Natural killer cell (primary cell): ENCODE results near the gene RMI2. TPM values are rescaled to one million over a fixed set of nuclear protein-coding genes. Genes with fewer than 3 reads are reported as not detected.
"Not testable (repeated sequence)": the region's sequence is repeated elsewhere in the genome, so short reads cannot be mapped to it uniquely, and the experiment has no call there.

Experiments used
- ATAC-seq, 3 donors: fragments of 150-1000 bp in 2 of 3; fragments of 200-7000 bp in 1 of 3; cut with Tn5 transposase; 1 replicate in 1 of 3; 2 replicates in 2 of 3; pipeline ENCODE4 v1.10.0; 2021; ENCODE audit warnings: mild to moderate bottlenecking in 2 of 3, moderate library complexity in 2 of 3
- DNase-seq, 2 donors: peaks; one replicate each; pipeline versions ENCODE4 v3.0.0 to v3.0.0-alpha.2; 2013 to 2021; ENCODE audit warnings: mixed read lengths in 1 of 2
- H3K27ac ChIP-seq: one replicate; pipeline ENCODE4 v1.5.1; 2013; ENCODE audit warnings: mild to moderate bottlenecking, low read length
- H3K27me3 ChIP-seq: one replicate; pipeline ENCODE4 v1.6.1; 2013; ENCODE audit warnings: low read length; ENCODE audit not compliant: control insufficient read depth, insufficient read depth
- H3K36me3 ChIP-seq: one replicate; pipeline ENCODE4 v1.6.1; 2013; ENCODE audit warnings: low read length; ENCODE audit not compliant: control insufficient read depth, insufficient read depth
- H3K4me1 ChIP-seq: one replicate; pipeline ENCODE4 v1.6.1; 2013; ENCODE audit warnings: low read length; ENCODE audit not compliant: control insufficient read depth, insufficient read depth
- H3K4me3 ChIP-seq: one replicate; pipeline ENCODE4 v1.5.1; 2013; ENCODE audit warnings: low read length
- H3K9me3 ChIP-seq: one replicate; pipeline ENCODE4 v1.6.1; 2013; ENCODE audit warnings: low read length; ENCODE audit not compliant: control insufficient read depth, insufficient read depth
- H3K27ac Mint-ChIP-seq, 2 donors: one replicate each; pipeline ENCODE4 v1.8.0; 2022; ENCODE audit warnings: mild to moderate bottlenecking in 2 of 2, mixed read lengths in 2 of 2, moderate library complexity in 1 of 2
- H3K27me3 Mint-ChIP-seq, 2 donors: one replicate each; pipeline ENCODE4 v1.8.0; 2022; ENCODE audit warnings: low read depth in 2 of 2, mixed read lengths in 2 of 2
- H3K36me3 Mint-ChIP-seq: one replicate; pipeline ENCODE4 v1.8.0; 2022; ENCODE audit warnings: mixed read lengths
- H3K4me1 Mint-ChIP-seq, 2 donors: one replicate each; pipeline ENCODE4 v1.8.0; 2022; ENCODE audit warnings: mixed read lengths in 2 of 2
- H3K4me3 Mint-ChIP-seq: one replicate; pipeline ENCODE4 v1.8.0; 2022; ENCODE audit warnings: mild to moderate bottlenecking, moderate library complexity, mixed read lengths
- H3K9me3 Mint-ChIP-seq, 2 donors: one replicate each; pipeline ENCODE4 v1.8.0; 2022; ENCODE audit warnings: mixed read lengths in 2 of 2
- WGBS: methylation state at CpG from one replicate; pipeline ENCODE4 v1.1.7; 2013; ENCODE audit warnings: missing lambda C conversion rate; ENCODE audit not compliant: insufficient coverage; 5-methylcytosine and 5-hydroxymethylcytosine counted together
- intact Hi-C: fragments of 100-400 bp; cut with micrococcal nuclease; formaldehyde crosslinking; loops from one replicate; pipeline ENCODE4 v1.14.2; 2022
- total RNA-seq, 4 donors: library from RNA; stranded (reverse); fragments of 120-200 nt in 1 of 4; gene quantifications; one replicate each; pipeline versions ENCODE4 v1.2.3 to v1.2.4, GENCODE V29; 2013 to 2022
- TF ChIP-seq, protein P1 (sequence below): fragments of 200-600 bp; IDR thresholded peaks from one replicate; pipeline ENCODE4 v1.8.0; 2022; ENCODE audit warnings: antibody characterized with exemption

RMI2 gene
- total RNA-seq, 3 donors from 2014 or later (not counting 1 experiment from before 2014, with no cell fraction given), result 0.83 to 1.1 (median 0.93) TPM

GRCh38 chr16:11296706-11297491 lies 48.4 kb upstream of the RMI2 start:
- Histone ChIP-seq H3K27ac (no peak overlapping the region), H3K36me3 (no peaks in the 10 kb centered on the region), H3K4me3 (no peak overlapping the region), H3K4me1 (peaks cover 28% of the 10 kb centered on the region), H3K27me3 (peaks cover 21% of the 10 kb centered on the region), H3K9me3 (no peaks in the 10 kb centered on the region)
- TF ChIP-seq, protein P1, sequence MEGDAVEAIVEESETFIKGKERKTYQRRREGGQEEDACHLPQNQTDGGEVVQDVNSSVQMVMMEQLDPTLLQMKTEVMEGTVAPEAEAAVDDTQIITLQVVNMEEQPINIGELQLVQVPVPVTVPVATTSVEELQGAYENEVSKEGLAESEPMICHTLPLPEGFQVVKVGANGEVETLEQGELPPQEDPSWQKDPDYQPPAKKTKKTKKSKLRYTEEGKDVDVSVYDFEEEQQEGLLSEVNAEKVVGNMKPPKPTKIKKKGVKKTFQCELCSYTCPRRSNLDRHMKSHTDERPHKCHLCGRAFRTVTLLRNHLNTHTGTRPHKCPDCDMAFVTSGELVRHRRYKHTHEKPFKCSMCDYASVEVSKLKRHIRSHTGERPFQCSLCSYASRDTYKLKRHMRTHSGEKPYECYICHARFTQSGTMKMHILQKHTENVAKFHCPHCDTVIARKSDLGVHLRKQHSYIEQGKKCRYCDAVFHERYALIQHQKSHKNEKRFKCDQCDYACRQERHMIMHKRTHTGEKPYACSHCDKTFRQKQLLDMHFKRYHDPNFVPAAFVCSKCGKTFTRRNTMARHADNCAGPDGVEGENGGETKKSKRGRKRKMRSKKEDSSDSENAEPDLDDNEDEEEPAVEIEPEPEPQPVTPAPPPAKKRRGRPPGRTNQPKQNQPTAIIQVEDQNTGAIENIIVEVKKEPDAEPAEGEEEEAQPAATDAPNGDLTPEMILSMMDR, result no peak
- peak; percentile 3 to 12 (median 4) for ATAC-seq
- peak overlapping the region; percentile 57 for H3K4me3 Mint-ChIP-seq
- 52% methylated on average over 8 of the region's 10 CpGs for WGBS
- intact Hi-C loops, result loop anchor here (5.0 kb wide), 1 partner anchor 55 kb away; no protein-coding TSS in a partner anchor
- H3K36me3 Mint-ChIP-seq, result no peaks in the 10 kb centered on the region
- peaks cover 12 to 13% of the 10 kb centered on the region in 2 donors for H3K4me1 Mint-ChIP-seq
- H3K27me3 Mint-ChIP-seq, result peaks cover 35 to 49% of the 10 kb centered on the region in 2 donors
- DNase-seq, result peak in 1 of 2 donors; percentile 23
- peak overlapping the region in 1 of 2 donors; percentile 18 for H3K27ac Mint-ChIP-seq
- H3K9me3 Mint-ChIP-seq, result no peaks in the 10 kb centered on the region

GRCh38 chr16:11297492-11298142 lies 47.6 kb upstream of the RMI2 start:
- DNase-seq (peak; percentile 63 to 79), ATAC-seq (peak; percentile 86 to 98 (median 92))
- Histone ChIP-seq H3K27ac (no peak overlapping the region), H3K27me3 (peaks cover 21% of the 10 kb centered on the region), H3K4me1 (peaks cover 28% of the 10 kb centered on the region), H3K36me3 (no peaks in the 10 kb centered on the region), H3K4me3 (no peak overlapping the region), H3K9me3 (no peaks in the 10 kb centered on the region)
- H3K36me3 Mint-ChIP-seq, result no peaks in the 10 kb centered on the region
- WGBS, result 3% methylated on average over 19 of the region's 19 CpGs
- peaks cover 12 to 13% of the 10 kb centered on the region in 2 donors for H3K4me1 Mint-ChIP-seq
- intact Hi-C loops, result loop anchor here (5.0 kb wide), 1 partner anchor 55 kb away; no protein-coding TSS in a partner anchor
- TF ChIP-seq, protein P1, result no peak
- peak overlapping the region in 1 of 2 donors; percentile 18 for H3K27ac Mint-ChIP-seq
- no peaks in the 10 kb centered on the region for H3K9me3 Mint-ChIP-seq
- H3K27me3 Mint-ChIP-seq, result peaks cover 33 to 48% of the 10 kb centered on the region in 2 donors
- peak overlapping the region; percentile 57 for H3K4me3 Mint-ChIP-seq

GRCh38 chr16:11298143-11298900 lies 46.9 kb upstream of the RMI2 start:
- Mint-ChIP-seq H3K27ac (no peak overlapping the region), H3K4me1 (peaks cover 12 to 13% of the 10 kb centered on the region in 2 donors), H3K4me3 (peak overlapping the region; percentile 50), H3K27me3 (peaks cover 32 to 45% of the 10 kb centered on the region in 2 donors), H3K36me3 (no peaks in the 10 kb centered on the region), H3K9me3 (no peaks in the 10 kb centered on the region)
- Histone ChIP-seq H3K9me3 (no peaks in the 10 kb centered on the region), H3K4me1 (peaks cover 28% of the 10 kb centered on the region), H3K36me3 (no peaks in the 10 kb centered on the region), H3K27ac (no peak overlapping the region), H3K27me3 (peaks cover 17% of the 10 kb centered on the region), H3K4me3 (no peak overlapping the region)
- DNase-seq (no peak), ATAC-seq (no peak)
- intact Hi-C loops, result loop anchor here (5.0 kb wide), 1 partner anchor 54 kb away; no protein-coding TSS in a partner anchor
- TF ChIP-seq, protein P1, result no peak
- 93% methylated on average over 5 of the region's 5 CpGs for WGBS

DNA sequence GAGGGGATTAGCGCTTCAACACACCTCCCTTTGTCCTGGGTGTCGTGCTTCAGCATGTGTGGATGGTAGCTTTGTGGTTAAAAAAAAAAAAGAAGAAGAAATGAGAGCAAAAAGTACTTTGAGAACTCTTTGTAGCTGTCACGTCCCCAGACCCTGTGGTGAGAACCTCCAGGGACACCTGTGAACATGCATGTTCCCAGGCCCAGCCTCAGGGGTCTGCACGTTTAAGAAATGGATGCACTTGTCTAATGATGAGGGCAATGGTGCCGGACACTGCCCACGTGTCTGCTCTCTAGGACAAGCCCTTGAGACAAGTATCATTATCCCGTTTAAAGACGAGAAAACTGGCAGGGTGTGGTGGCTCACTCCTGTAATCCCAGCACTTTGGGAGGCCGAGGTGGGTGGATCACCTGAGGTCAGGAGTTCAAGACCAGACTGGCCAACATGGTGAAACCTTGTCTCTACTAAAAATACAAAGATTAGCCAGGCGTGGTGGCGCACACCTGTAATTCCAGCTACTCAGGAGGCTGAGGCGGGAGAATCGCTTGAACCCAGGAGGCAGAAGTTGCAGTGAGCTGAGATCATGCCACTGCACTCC lies 46.2 kb upstream of the RMI2 start:
- not testable (repeated sequence) for ATAC-seq, H3K27ac Mint-ChIP-seq, H3K9me3 Mint-ChIP-seq, H3K9me3 ChIP-seq, H3K27ac ChIP-seq, H3K36me3 ChIP-seq, H3K4me3 Mint-ChIP-seq, H3K36me3 Mint-ChIP-seq, H3K4me3 ChIP-seq
- peak in 1 of 2 donors; percentile 25 for DNase-seq
- peaks cover 28% of the 10 kb centered on the region for H3K4me1 ChIP-seq
- peaks cover 15% of the 10 kb centered on the region for H3K27me3 ChIP-seq
- WGBS, result 72% methylated on average over 12 of the region's 13 CpGs
- intact Hi-C loops, result loop anchor here (5.0 kb wide), 1 partner anchor 53 kb away; no protein-coding TSS in a partner anchor
- Mint-ChIP-seq H3K4me1 (peaks cover 12 to 13% of the 10 kb centered on the region in 2 donors), H3K27me3 (peaks cover 32 to 43% of the 10 kb centered on the region in 2 donors)
